Activated naive CD4-positive, alpha-beta T cell treated with anti-CD3 and anti-CD28 coated beads, Interleukin-2, amount 50 U/mL, for 24 hours (primary cell): ENCODE measurements around the gene HDAC7.

ENCODE experiments used
- H3K27ac Mint-ChIP-seq: one replicate; pipeline ENCODE4 v1.8.0; 2021; ENCODE audit warnings: mild to moderate bottlenecking, mixed read lengths
- H3K27me3 Mint-ChIP-seq: one replicate; pipeline ENCODE4 v1.8.0; 2021; ENCODE audit warnings: mixed read lengths
- H3K36me3 Mint-ChIP-seq: one replicate; pipeline ENCODE4 v1.8.0; 2021; ENCODE audit warnings: mixed read lengths
- H3K4me1 Mint-ChIP-seq: one replicate; pipeline ENCODE4 v1.8.0; 2021; ENCODE audit warnings: mixed read lengths
- H3K4me3 Mint-ChIP-seq: one replicate; pipeline ENCODE4 v1.8.0; 2021; ENCODE audit warnings: mild to moderate bottlenecking, mixed read lengths
- H3K9me3 Mint-ChIP-seq: one replicate; pipeline ENCODE4 v1.8.0; 2021; ENCODE audit warnings: mixed read lengths

The HDAC7 gene

DNA sequence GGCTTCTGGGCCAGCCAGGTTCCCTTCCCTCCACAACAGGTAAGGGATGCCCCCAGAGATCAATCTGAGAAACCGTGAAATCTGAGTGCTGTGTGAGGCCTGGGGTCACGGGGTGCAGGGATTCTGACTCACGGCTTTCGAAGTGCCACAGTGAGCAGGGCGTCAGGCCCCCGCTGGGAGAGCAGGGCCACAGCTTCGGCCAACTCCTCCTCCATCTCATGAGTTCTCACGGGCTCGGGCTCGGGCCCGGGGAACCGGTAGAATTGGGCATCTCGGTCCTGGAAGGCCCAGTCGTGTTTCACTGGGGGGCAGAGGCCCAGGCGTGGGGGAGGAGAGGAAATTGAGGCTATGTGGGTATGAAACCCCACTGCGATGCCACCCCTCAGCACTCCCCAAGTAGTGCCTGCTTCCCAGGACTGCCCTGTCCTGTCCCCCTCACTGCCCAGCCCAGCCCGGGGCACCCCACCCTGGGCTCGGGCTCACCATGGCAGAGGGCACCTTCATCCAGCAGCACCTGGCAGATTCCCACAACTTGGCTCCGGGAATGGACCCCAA lies 68.7 kb downstream of the HDAC7 start:
- Mint-ChIP-seq H3K4me3 (no peak overlapping the region), H3K27me3 (no peaks in the 10 kb centered on the region), H3K9me3 (no peaks in the 10 kb centered on the region), H3K36me3 (no peaks in the 10 kb centered on the region), H3K4me1 (peaks cover 7% of the 10 kb centered on the region), H3K27ac (no peak overlapping the region)

DNA sequence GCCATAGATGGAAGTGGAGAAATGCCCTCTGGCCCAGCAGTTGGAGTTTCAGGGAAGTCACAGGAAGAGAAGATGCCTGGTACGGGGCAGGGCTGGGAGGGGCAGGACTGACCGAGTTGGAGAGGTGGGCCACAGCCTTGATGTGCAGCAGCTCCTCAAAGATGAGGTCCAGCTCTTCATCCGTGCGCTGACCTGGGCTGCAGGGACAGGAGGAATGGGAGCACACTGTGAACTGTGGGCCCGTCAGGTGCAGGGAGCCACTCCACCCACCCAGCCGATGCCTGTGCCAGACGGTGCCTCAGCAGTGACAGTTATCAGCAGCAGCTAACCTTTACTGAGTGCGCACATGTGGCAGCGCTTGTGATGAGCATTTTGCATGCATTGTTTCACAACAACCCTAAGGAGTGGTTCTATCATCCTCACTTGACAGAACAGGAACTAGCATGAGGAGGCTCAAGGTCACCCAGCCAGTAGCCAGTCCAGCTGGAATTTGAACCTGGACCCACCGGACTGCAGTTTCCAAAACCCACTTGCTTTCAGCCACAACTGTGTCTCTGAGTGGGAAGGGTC lies 69.4 kb downstream of the HDAC7 start:
- Mint-ChIP-seq H3K4me1 (peaks cover 2% of the 10 kb centered on the region), H3K27ac (no peak overlapping the region), H3K9me3 (no peaks in the 10 kb centered on the region), H3K27me3 (no peaks in the 10 kb centered on the region), H3K4me3 (no peak overlapping the region), H3K36me3 (no peaks in the 10 kb centered on the region)

GRCh38 chr12:47748899-47749298 lies 70.8 kb downstream of the HDAC7 start:
- no peak overlapping the region for H3K4me3 Mint-ChIP-seq
- H3K4me1 Mint-ChIP-seq = no peaks in the 10 kb centered on the region
- H3K27me3 Mint-ChIP-seq = no peaks in the 10 kb centered on the region
- H3K36me3 Mint-ChIP-seq = no peaks in the 10 kb centered on the region
- no peaks in the 10 kb centered on the region for H3K9me3 Mint-ChIP-seq
- no peak overlapping the region for H3K27ac Mint-ChIP-seq

- no peak overlapping the region for H3K27ac Mint-ChIP-seq
- no peak overlapping the region for H3K4me3 Mint-ChIP-seq
- no peaks in the 10 kb centered on the region for H3K9me3 Mint-ChIP-seq
- H3K27me3 Mint-ChIP-seq = no peaks in the 10 kb centered on the region
- no peaks in the 10 kb centered on the region for H3K4me1 Mint-ChIP-seq
- no peaks in the 10 kb centered on the region for H3K36me3 Mint-ChIP-seq
These were observed 71.2 kb downstream of the HDAC7 start for GRCh38 chr12:47748507-47748828.

DNA sequence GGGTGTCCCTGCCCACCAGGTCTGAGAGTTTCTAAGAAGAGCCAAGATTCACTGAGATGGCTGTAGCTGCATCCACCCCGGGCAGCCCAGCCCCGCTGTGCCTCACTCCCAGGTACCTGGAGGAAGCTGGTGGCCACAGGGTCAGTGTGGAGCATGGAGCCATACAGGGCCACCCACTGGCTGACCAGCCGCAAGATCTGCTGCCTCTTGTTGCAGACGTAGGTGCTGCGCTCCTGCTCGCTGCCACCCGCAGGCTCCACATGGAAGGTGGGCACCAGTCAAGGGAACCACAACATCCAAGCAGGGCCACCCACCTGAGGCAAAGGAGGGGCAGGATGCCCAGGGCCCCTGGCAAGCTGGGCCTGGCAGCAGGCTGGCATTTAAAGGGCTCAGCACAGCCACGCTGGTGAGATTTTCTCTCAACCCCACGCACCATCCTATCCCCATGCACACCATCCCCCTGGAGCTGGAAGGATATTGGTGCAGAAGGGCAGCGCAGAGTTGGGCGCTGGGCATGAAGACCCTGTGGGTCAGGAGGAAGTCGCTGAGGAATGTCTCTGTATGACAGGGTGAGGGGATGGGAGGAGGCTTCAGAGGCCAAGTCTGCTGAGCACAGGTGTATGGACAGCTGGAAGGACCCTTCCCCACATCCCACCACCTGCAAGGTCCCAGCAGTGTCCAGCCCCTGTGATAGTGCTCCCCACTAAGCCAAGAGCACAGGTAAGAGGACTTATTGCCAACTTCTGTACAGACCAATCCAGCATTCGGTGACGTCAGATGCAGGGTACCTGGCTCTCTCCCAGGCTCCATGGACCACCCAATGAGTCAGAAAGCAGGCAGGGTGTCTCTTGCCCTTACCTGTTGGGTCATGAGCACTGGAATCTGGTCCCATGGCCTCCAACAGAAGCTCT lies 71.9 kb downstream of the HDAC7 start:
- Mint-ChIP-seq H3K9me3 (no peaks in the 10 kb centered on the region), H3K4me1 (no peaks in the 10 kb centered on the region), H3K27me3 (no peaks in the 10 kb centered on the region), H3K4me3 (no peak overlapping the region), H3K36me3 (no peaks in the 10 kb centered on the region), H3K27ac (no peak overlapping the region)

- Mint-ChIP-seq H3K27ac (no peak overlapping the region), H3K36me3 (no peaks in the 10 kb centered on the region), H3K4me1 (peaks cover 4% of the 10 kb centered on the region), H3K9me3 (no peaks in the 10 kb centered on the region), H3K4me3 (no peak overlapping the region), H3K27me3 (no peaks in the 10 kb centered on the region)
These were observed 72.6 kb downstream of the HDAC7 start for GRCh38 chr12:47747126-47747525.

DNA sequence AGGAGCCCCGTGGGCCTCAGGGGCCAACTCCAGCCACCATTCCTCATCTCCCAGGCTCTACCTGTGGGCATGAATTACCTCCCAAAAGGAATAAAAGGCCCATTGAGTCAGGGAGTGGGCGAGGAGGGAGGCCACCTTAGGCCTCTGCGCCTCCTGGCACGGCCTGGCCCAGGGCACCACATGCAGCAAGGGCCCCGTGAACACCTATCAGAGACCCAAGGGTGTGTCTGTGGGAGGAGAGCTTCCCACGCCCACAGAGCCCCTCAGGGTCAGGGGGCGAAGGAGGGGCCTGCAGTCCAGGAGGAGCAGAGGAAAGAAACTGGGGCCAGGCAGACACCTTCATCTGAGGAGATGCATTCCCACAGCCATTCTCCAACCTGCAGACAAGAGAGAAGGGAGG lies 73.2 kb downstream of the HDAC7 start:
- peaks cover 10% of the 10 kb centered on the region for H3K4me1 Mint-ChIP-seq

DNA sequence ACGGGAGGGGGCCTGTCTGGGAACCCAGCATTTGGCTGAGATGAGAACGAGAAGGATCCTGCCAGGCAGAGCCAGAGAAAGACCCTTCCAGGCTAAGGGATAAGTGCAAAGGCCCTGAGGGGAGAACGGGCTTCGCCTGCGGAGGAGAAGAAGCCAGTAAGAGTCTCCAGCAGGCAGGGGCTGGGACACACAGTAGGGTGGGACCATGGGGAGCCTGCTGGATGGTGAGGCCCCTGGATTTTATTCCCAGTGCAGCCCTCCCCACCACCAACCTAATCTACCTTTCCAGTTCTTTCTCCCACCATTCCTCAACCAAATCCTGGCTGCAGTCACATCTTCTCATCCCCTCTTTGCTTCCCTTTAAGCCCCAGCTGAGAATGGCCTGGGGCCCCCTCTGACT lies 73.6 kb downstream of the HDAC7 start:
- no peaks in the 10 kb centered on the region for H3K36me3 Mint-ChIP-seq
- H3K4me1 Mint-ChIP-seq = peaks cover 15% of the 10 kb centered on the region
- H3K27me3 Mint-ChIP-seq = no peaks in the 10 kb centered on the region
- H3K4me3 Mint-ChIP-seq = no peak overlapping the region
- H3K27ac Mint-ChIP-seq = no peak overlapping the region
- H3K9me3 Mint-ChIP-seq = no peaks in the 10 kb centered on the region

More for the DNA sequence above, 73.2 kb downstream of the HDAC7 start:
- no peaks in the 10 kb centered on the region for H3K27me3 Mint-ChIP-seq
- no peak overlapping the region for H3K4me3 Mint-ChIP-seq
- no peaks in the 10 kb centered on the region for H3K36me3 Mint-ChIP-seq
- H3K9me3 Mint-ChIP-seq = no peaks in the 10 kb centered on the region
- no peak overlapping the region for H3K27ac Mint-ChIP-seq

DNA sequence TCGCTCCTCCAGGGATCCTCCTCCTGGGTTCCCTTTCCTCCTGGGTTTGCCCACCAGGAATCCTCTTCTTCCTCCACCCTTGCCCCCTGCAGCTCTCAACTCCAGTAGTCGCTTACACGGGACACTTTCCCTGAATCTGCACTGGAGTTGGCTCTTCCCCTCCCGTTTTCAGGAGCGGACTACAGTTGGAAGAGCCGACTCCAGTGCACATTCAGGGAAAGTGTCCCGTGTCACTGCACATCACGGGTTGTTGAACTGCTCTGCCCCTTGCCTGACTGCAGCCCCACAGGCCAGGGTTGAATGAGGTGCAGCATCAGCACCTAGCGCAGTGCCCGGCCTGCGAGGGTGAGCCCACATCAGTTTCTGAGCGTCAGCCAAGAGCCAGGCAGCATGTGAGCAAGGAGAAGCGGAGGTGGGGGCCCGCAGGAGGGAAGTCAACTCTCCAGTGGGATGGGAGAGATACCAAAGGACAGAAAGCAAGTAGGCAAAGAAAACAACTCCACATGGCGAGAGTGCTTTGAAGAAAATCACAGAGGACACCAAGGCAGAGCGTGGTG lies 74.1 kb downstream of the HDAC7 start:
- H3K4me3 Mint-ChIP-seq = no peak overlapping the region
- H3K27ac Mint-ChIP-seq = no peak overlapping the region
- peaks cover 16% of the 10 kb centered on the region for H3K4me1 Mint-ChIP-seq
- no peaks in the 10 kb centered on the region for H3K9me3 Mint-ChIP-seq
- no peaks in the 10 kb centered on the region for H3K27me3 Mint-ChIP-seq
- H3K36me3 Mint-ChIP-seq = no peaks in the 10 kb centered on the region

DNA sequence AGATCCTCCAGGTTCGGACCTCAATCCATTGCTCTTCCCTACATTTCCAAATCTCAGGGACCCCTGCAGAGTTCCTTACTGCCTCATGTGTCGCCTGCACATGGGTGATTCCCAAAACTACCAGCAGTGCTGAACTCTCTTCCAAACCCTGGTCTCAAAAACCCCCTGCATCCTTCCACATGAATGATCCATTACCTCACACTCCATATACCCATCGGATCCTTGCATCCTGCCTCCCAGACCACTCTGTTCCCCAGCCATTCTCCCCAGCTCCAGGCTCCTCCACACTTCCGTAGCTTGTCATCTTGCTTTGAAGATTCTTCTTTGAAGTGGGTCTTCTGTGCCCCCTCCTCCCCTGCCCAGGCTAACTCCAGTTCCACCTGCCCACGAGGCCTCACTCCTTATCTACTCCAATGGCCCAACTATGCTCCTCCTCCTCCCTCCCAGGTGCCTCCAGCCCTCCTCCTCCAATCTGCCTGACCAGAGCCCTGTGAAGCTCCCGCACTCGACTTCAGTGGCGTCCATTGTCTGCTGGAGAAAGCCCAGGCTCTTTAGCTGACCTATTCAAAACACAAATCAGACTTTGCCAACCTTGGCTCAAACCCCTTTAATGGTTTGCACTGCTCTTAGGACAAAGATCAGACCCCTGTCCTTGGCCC lies 74.8 kb downstream of the HDAC7 start:
- H3K27ac Mint-ChIP-seq = no peak overlapping the region
- no peaks in the 10 kb centered on the region for H3K9me3 Mint-ChIP-seq
- H3K4me3 Mint-ChIP-seq = no peak overlapping the region
- H3K36me3 Mint-ChIP-seq = no peaks in the 10 kb centered on the region
- H3K4me1 Mint-ChIP-seq = peaks cover 19% of the 10 kb centered on the region
- H3K27me3 Mint-ChIP-seq = no peaks in the 10 kb centered on the region

GRCh38 chr12:47744005-47744651 lies 75.6 kb downstream of the HDAC7 start:
- H3K27ac Mint-ChIP-seq = no peak overlapping the region
- no peaks in the 10 kb centered on the region for H3K36me3 Mint-ChIP-seq
- H3K27me3 Mint-ChIP-seq = no peaks in the 10 kb centered on the region

DNA sequence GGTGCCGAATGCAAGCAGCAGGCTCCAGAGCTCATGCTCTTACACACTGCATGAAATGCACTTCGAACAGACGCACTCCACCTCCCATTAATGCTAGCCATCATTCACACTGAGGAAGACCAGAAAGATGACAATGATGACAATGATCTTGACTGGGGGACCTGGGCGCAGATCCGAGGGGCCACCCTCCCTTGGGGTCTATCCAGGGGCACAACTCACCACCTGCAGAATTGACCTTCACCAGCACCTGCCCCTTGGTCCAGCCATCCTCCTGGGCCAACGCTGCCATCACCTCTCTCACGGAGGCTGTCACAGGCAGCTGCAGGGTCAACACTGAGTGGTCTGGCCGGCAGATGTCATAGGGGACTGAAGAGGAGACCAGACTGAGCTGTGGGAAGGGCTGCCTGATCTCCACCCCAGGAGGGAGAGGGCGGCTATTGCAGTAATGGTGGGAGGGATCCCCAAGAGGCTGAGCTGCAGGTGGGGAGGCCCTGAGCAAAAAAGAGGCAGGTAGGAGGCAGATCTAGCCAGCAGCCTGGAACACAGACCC lies 76.3 kb downstream of the HDAC7 start:
- Mint-ChIP-seq H3K4me1 (peaks cover 25% of the 10 kb centered on the region), H3K9me3 (no peaks in the 10 kb centered on the region), H3K4me3 (no peak overlapping the region), H3K36me3 (no peaks in the 10 kb centered on the region), H3K27me3 (no peaks in the 10 kb centered on the region), H3K27ac (no peak overlapping the region)

More at GRCh38 chr12:47744005-47744651, 75.6 kb downstream of the HDAC7 start:
- H3K4me1 Mint-ChIP-seq = peaks cover 25% of the 10 kb centered on the region
- H3K4me3 Mint-ChIP-seq = no peak overlapping the region
- H3K9me3 Mint-ChIP-seq = no peaks in the 10 kb centered on the region

- Mint-ChIP-seq H3K27ac (no peak overlapping the region), H3K9me3 (no peaks in the 10 kb centered on the region), H3K36me3 (no peaks in the 10 kb centered on the region), H3K4me1 (peaks cover 25% of the 10 kb centered on the region), H3K27me3 (no peaks in the 10 kb centered on the region), H3K4me3 (no peak overlapping the region)
These were observed 77.4 kb downstream of the HDAC7 start for GRCh38 chr12:47742253-47742825.

- H3K27me3 Mint-ChIP-seq = no peaks in the 10 kb centered on the region
- H3K27ac Mint-ChIP-seq = peak overlapping the region; percentile 75
- peaks cover 25% of the 10 kb centered on the region for H3K4me1 Mint-ChIP-seq
- no peaks in the 10 kb centered on the region for H3K9me3 Mint-ChIP-seq
- no peak overlapping the region for H3K4me3 Mint-ChIP-seq
- no peaks in the 10 kb centered on the region for H3K36me3 Mint-ChIP-seq
These were observed 78.4 kb downstream of the HDAC7 start for GRCh38 chr12:47741340-47741703.
